Measurements from ENCODE around the gene BATF3.

DNA sequence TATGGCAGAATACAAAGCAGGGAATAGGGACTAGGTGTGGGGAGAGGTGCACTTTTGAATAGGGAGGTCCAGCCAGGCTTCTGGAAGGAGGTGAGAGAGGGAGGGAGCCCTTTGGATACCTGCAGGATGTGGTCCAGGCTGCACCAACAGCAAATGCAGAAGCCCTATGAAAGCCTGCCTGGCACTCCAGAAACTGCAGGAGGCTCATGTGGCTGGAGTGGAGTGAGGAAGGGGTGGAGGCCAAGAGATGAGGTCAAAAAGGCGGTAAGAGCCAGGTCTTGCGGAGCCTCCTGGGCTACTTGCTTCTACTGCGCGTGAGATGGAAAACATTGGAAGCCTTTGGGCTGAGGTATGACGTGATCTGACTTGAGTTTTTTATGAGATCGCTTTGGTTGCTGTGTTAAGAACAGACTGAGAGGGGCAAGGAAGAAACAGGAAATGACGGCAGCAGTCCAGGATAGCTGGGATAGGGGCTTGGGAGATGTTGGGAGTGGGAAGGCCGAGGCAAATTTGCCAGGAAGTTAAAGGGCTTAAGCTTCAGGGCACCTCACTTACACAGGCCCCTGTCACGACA is 4.4 kb upstream of the BATF3 start:
- TF ChIP-seq, protein P1, sequence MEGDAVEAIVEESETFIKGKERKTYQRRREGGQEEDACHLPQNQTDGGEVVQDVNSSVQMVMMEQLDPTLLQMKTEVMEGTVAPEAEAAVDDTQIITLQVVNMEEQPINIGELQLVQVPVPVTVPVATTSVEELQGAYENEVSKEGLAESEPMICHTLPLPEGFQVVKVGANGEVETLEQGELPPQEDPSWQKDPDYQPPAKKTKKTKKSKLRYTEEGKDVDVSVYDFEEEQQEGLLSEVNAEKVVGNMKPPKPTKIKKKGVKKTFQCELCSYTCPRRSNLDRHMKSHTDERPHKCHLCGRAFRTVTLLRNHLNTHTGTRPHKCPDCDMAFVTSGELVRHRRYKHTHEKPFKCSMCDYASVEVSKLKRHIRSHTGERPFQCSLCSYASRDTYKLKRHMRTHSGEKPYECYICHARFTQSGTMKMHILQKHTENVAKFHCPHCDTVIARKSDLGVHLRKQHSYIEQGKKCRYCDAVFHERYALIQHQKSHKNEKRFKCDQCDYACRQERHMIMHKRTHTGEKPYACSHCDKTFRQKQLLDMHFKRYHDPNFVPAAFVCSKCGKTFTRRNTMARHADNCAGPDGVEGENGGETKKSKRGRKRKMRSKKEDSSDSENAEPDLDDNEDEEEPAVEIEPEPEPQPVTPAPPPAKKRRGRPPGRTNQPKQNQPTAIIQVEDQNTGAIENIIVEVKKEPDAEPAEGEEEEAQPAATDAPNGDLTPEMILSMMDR (IDR thresholded peaks at IDR 0.05), result no peak
- TF ChIP-seq POLR2A (IDR thresholded peaks at IDR 0.05), result no peak
- no peak for TF ChIP-seq POLR2AphosphoS5 (IDR thresholded peaks at IDR 0.05)
- no peak for TF ChIP-seq EP300 (IDR thresholded peaks at IDR 0.05)
